Cerebellar nuclear complex (tissue), 1 donor: ENCODE results near the gene DNAJB8.
A peak's percentile ranks its signal among the peaks of the same experiment; 100 is the strongest.

Source experiments
- DNase-seq, 2 experiments: peaks; one replicate each; lab custom pipeline; 2025; lab: John Stamatoyannopoulos, UW

DNAJB8 gene

GRCh38 chr3:128426128-128426921 is 40.4 kb downstream of the DNAJB8 start:
- no peak for DNase-seq

DNA sequence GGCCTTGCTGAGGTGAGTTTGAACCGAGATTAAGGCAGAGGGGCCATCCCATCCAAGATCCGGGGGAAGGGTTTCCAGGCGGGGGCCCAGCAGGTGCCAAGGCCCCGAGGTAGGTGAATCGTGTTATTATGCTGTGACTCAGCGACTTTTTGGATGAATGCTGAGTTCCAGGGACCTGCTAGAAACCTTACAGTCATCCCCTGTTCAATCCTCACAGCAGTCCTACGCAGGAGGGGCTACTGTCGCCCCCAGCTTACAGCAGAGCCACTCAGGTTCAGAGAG is 40.9 kb downstream of the DNAJB8 start:
- DNase-seq: no peak

GRCh38 chr3:128425142-128425845 is 41.4 kb downstream of the DNAJB8 start:
- peak in 1 of 2 experiments; percentile 3 for DNase-seq

- no peak for DNase-seq
These were observed 42.1 kb downstream of the DNAJB8 start for GRCh38 chr3:128424508-128425069.

DNA sequence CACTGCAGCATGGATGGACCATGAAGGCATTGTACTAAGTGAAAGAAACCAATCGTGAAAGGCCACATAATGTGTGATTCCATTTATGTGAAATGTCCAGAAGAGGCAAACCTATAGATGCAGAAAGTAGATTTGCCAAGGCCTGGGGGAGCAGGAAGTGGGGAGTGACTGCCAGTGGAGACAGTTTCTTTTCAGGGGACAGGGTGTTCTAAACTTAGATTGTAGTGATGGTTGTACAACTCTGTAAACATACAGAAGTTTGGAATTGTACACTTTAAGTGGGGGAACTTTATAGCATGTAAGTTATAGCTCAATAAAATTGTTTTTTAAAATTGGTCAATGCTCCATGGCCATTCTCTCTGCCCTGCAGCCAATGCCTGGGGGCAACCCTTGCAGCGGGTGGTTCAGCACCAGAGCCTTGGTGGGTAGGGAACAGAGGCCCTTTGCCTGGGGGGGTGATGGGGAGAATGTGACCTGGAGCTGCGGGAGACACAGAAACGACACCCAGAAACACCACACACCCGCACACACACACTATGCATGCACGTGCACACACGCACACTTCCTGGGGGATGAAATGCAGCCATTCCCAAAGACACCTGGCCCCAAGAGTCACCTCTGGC is 43.1 kb downstream of the DNAJB8 start:
- no peak for DNase-seq

GRCh38 chr3:128422762-128423524 is 43.7 kb downstream of the DNAJB8 start:
- DNase-seq: no peak

GRCh38 chr3:128421966-128422365 is 44.7 kb downstream of the DNAJB8 start:
- DNase-seq: no peak

DNA sequence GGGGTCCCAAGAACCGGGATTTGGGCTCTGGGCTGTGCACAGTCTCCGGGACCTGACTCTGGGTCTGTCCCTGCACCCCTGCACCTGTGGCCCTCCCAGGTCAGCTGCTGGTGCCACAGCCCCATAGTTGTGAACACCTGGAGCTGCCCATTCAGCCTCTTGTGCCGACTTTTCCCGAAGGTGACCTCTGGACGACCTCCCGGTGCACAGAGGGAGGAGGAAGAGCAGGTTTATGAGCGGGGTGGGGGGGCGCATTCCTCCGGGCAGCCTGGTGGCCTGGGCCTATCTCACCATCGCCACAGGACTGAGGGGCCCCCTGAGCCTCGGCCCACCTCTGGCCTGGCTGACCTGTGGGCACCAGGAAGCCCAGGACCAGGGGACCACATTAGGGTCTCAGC is 45.3 kb downstream of the DNAJB8 start:
- no peak for DNase-seq

DNA sequence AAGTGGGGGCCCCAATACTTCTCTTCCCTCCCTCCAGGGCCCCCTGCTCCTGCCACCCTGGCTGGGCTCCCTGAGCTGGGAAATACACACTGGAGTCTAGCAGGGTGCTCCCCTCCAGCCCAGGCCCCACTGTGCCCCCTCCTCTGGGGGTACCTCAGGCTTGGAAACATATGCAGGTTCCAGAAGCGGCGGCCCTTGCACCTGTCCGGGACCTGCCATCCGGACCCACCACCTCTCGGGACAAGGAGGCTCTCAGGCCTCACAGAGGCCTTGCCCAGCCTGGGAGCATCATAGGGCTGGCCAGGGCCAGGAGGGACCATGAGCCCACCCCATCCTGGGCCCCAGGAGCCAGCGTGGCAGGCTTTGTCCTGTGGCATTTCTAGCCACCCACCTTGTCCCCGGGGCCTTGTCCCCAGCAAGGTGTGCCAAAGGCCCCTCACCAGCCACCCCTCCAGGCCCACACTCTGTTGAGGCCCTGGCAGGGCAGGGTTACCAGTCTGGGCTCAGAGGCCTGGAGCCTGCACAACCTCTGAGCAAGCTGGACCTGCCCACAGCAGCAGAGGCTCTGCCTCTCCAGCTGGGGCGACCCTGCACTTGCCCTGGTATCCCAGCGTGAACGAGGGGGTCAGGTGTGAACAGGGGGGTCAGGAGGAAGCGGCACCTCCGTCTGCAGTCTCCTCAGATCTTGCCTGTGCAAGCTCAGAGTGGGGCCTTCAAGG is 45.8 kb downstream of the DNAJB8 start:
- no peak for DNase-seq

GRCh38 chr3:128420289-128420688 is 46.4 kb downstream of the DNAJB8 start:
- DNase-seq: no peak

DNA sequence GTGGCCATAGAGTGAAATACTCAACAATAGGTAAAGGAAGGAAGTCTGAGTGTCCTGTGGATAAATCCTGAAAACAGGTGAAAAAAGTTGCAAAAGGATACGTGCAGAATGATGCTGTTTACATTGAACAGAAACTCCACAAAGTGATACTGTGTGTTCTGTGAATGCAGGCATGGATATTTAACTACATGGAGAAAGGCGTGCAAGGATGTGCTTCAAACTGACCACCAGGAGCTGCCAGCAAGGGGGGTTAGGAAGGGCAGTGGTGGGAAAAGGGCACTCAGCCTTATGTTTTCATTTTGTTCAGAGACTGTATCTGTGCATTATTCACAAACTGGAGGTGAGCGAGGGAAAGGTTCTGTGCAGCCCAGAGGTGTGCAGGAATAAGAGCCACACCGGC is 47.4 kb downstream of the DNAJB8 start:
- DNase-seq: no peak

DNA sequence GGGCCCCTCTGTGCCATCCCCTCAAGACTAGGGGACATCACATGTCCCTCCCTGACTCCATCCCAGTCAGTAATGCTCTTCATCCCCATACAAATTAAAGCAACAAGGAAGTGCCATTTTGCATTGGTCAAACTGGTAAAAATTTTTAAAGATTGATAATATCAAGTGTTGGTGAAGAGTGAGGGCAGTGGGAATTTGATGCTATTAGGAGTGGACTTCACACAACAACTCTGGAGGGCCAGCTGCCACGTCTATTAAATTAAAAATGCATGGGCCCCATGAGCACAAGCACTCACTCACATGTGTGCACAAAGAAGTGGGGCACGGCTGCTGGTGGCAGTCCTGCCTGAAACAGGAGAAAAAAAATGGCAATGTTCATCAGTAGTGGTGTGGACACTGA is 47.8 kb downstream of the DNAJB8 start:
- no peak for DNase-seq

- DNase-seq: no peak
These were observed 50.0 kb downstream of the DNAJB8 start for GRCh38 chr3:128416578-128417211.

DNA sequence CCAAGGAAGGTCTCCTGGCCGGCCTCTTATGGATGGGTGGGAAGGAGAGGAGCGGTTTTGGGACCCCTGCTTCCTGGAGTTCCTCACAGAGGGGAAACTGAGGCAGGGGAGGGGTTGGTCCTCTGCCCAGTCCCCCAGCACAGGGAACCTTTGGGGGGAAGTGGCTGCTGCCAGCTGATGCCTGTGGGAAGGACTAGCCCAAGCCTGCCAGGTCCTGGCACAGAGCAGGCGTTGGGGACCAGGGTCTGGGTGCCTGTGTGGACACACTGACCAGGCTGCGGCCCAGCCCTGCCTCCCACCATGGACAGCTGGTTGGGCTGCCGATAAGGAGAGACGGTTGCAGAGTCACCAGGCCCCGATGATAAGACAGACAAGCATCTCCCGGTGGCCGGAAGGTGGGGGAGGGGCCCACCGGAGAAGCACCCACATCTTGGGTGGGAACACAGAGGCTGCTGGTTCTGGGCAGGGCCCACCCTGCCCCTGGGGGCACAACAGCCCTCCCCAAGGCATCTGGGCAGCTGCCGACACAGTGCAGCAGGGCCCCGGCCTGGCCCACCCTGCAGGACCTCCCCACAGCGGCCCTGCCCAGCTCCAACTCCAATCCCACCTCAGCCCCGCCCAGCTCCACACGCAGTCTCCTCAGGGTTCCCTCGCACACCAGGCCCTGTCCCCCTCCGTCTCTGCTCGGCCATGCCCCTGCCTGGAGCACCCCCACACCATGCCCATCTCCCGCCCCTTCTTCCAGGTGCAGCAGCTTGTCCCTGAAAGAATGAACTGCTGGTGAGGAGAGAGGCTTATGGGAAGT is 50.7 kb downstream of the DNAJB8 start:
- no peak for DNase-seq

DNA sequence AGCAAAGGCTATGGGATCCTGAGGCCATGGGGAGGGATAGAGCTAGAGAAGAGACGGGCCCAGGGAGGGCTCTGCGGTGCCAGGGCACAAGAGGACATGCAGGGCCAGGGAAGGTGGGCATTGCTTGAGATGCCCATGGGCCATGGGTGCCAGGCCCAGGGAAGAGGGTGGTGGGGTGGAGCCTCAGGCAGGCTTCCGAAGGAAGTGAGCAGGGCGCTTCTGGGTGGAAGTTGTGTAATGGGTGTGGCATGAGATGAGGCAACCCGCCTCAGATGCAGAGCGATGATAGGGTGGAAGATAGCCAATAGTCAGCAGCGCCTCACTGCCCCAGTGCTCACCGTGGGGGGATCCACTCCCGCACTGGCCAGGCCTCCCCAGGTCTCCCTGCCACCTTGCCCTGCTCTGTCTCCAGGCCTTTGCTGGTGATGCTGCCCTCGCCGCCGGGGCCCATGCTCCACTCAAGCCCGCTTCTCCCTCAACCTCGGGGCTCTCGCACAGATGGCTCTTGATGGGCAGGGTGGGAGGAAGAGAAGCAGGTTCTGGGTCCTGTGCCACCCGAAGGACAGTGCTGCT is 51.4 kb downstream of the DNAJB8 start:
- DNase-seq: no peak

GRCh38 chr3:128413413-128414205 is 53.1 kb downstream of the DNAJB8 start:
- DNase-seq: no peak

DNA sequence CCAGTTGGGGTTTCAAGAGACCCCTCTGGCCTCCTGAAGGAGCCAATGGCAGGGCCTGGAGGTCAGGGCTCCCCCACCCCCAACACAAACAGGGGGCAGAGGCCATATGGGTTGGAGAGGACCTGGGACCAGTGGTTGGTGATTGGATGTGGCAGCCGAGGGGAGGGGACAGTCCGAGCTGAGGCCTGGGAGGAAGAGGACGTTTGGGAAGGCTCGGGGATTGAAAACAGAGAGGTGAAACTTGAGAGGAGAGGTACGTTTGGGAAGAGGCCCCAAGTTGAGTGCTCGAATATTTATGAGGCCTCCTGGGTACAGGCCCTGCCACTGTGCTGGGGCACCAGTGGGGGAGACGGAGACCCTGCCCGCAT is 53.7 kb downstream of the DNAJB8 start:
- DNase-seq: no peak
